Erythroblast (primary cell): Measurements from ENCODE around the gene GAL3ST1.
"Not testable (repeated sequence)": the region's sequence is repeated elsewhere in the genome, so short reads cannot be mapped to it uniquely, and the experiment has no call there.

Experiments
- GATA1 ChIP-seq: IDR thresholded peaks from 2 replicates; pipeline ENCODE4 v1.6.1; 2011; ENCODE audit warnings: low read depth, mild to moderate bottlenecking, control low read depth, low read length, moderate library complexity
- POLR2A ChIP-seq: IDR thresholded peaks from 2 replicates; pipeline ENCODE4 v1.6.1; 2011; ENCODE audit warnings: mild to moderate bottlenecking, low read length

GRCh38 chr22:30560643-30561202 lies 13.7 kb downstream of the GAL3ST1 start:
- TF ChIP-seq POLR2A, GATA1: not testable (repeated sequence)
